Measurements from ENCODE around the gene PLIN5.
A peak's percentile ranks its signal among the peaks of the same experiment; 100 is the strongest.
"Not testable (repeated sequence)": the region's sequence is repeated elsewhere in the genome, so short reads cannot be mapped to it uniquely, and the experiment has no call there.

Gene PLIN5

DNA sequence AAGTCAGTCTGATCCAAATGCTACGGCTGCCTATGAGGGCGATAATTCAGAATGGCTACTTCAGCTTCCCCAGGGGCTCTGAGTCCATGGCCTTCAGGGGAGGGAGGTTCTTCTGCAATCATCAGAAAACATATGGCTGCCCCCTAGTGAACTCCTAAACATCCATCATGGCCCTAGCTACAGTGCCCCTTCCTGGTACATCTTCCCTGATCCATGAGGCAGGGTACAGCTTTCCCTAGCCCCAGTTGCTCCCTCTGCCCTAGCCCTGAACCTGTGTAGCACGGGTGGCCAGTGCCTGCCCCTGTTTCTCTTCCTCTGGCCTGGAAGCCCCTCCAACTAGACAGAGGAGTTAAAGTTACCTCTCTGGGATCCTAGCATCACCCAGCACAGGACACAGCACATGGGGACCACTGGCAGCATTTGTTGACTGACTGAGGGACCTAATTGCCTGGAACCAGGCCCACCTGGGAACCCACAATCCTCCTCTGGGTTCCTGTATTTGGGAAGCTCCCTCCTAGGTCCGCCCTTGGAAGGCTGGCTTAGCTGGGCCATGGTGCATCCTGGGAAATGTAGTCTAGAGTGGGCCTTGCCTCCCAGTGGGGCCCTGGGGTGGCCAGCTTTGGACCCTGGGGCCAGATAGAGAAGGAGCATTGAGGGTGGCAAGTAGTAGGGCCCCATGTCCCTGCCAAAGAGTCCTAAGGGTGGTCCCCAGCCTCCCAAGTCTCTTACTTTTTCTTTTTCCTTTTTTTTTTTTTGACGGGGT is 42.2 kb upstream of the PLIN5 start:
- no peak for FAIRE-seq
- DNase-seq (ENCODE audit: insufficient read length), result no peak
- TF ChIP-seq TAF1 (IDR thresholded peaks at IDR 0.05; ENCODE audit: borderline replicate concordance, low read depth, low read length) (no peak), POLR2AphosphoS5 (IDR thresholded peaks at IDR 0.05; ENCODE audit: low read depth, low read length) (no peak), POLR2A (IDR thresholded peaks at IDR 0.05; ENCODE audit: low read depth, low read length) (no peak)

- no peak for TF ChIP-seq POLR2A (IDR thresholded peaks at IDR 0.05; ENCODE audit: low read depth, low read length)
- no peak for TF ChIP-seq TAF1 (IDR thresholded peaks at IDR 0.05; ENCODE audit: borderline replicate concordance, low read depth, low read length)
- TF ChIP-seq POLR2AphosphoS5 (IDR thresholded peaks at IDR 0.05; ENCODE audit: low read depth, low read length), result no peak
- peak; percentile 78 for FAIRE-seq
- DNase-seq (ENCODE audit: insufficient read length), result peak; percentile 74
These were observed 41.3 kb upstream of the PLIN5 start for GRCh38 chr19:4576016-4576933.

DNA sequence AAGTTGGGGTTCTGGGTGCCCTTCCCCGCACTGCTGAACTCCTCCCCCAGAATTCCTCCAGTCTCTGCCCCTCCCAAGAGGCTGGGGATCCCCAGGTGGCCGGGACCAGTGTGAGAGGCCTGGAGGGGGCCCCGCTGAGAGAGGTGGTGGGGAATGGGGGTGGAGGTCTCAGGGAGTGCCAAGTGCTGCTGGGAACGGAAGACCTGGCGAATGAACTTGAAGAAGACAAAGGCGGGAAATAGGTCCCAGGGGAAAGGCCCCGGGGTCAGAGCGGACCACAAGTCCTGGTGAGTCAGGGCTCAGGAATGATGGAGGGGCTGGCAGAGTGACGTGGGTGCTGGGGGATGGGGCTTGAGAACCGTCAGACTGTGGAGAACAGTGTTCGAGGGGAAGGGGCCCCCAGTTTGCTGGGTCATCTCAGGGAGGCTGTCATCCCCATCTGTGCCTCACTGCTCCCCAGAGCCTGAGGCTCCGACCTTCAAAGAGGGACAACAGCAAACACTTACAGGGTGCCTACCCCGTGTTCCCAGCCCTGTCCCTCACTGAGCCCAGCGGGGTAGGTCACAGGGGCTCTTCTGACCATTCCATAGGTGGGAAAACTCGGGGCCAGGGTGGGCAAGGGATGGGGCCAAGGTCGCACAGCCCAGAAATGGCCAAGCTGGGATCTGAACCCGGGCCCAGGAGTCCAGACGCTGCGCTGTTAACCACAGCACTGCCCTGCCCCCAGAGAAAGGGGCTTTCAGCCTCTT is 40.4 kb upstream of the PLIN5 start:
- DNase-seq (ENCODE audit: insufficient read length), result no peak
- no peak for FAIRE-seq
- TF ChIP-seq TAF1 (IDR thresholded peaks at IDR 0.05; ENCODE audit: borderline replicate concordance, low read depth, low read length), result no peak
- no peak for TF ChIP-seq POLR2AphosphoS5 (IDR thresholded peaks at IDR 0.05; ENCODE audit: low read depth, low read length)
- no peak for TF ChIP-seq POLR2A (IDR thresholded peaks at IDR 0.05; ENCODE audit: low read depth, low read length)

DNA sequence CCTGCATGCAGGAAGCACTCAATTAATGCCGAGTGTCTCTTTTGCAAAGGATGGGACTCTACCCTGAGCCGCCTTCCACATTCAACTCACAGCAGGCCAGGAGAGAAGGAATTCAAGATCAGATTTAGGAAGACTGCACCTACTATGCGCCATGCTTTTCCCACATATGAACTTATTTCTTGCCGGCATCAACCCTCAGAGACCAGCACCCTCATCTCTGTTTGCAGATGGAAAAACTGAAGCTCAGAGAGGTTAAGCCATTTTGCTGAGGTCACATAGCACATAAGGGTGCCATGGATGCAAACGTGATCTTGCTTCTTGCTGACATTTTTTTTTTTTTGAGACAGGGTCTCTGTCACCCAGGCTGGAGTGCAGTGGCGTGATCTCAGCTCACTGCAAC is 38.7 kb upstream of the PLIN5 start:
- TF ChIP-seq TAF1 (IDR thresholded peaks at IDR 0.05; ENCODE audit: borderline replicate concordance, low read depth, low read length), result no peak
- TF ChIP-seq POLR2AphosphoS5 (IDR thresholded peaks at IDR 0.05; ENCODE audit: low read depth, low read length), result no peak
- TF ChIP-seq POLR2A (IDR thresholded peaks at IDR 0.05; ENCODE audit: low read depth, low read length), result no peak
- FAIRE-seq, result peak; percentile 44

DNA sequence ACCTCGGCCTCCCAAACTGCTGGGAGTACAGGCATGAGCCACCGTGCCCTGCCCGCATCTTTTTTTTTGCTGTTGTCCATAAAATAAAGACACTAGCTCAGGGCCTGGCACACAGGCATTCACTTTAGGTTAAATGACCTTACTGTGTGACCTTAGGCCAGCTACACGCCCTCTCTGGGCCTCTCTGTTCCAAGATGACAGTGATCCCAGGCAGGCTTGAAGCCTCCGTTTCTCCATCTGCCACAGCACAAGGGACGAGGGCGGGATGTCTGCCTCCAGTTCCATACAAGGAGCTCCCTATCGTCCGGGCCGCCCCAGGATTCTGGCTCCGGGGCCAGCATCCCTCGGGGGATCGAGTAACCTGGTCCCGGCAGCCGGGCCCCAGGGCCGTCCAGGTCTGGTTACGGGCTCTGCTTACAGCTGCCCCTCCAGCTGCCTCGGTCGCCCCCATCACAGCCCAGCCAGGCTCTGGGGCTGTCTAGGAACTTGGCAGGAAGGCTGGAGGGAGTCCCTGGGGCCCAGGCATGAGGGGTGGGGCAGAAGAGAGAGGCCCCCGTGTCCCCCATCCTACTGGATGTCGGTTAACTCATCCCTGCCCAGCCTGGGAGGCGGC is 36.4 kb upstream of the PLIN5 start:
- FAIRE-seq (no peak), DNase-seq (ENCODE audit: insufficient read length) (no peak)
- TF ChIP-seq POLR2AphosphoS5 (IDR thresholded peaks at IDR 0.05; ENCODE audit: low read depth, low read length), result no peak
- no peak for TF ChIP-seq POLR2A (IDR thresholded peaks at IDR 0.05; ENCODE audit: low read depth, low read length)
- no peak for TF ChIP-seq TAF1 (IDR thresholded peaks at IDR 0.05; ENCODE audit: borderline replicate concordance, low read depth, low read length)

More for the DNA sequence above, 38.7 kb upstream of the PLIN5 start:
- no peak for DNase-seq (ENCODE audit: insufficient read length)

GRCh38 chr19:4570916-4571304 is 35.9 kb upstream of the PLIN5 start:
- no peak for TF ChIP-seq POLR2AphosphoS5 (IDR thresholded peaks at IDR 0.05; ENCODE audit: low read depth, low read length)
- no peak for TF ChIP-seq TAF1 (IDR thresholded peaks at IDR 0.05; ENCODE audit: borderline replicate concordance, low read depth, low read length)
- no peak for TF ChIP-seq POLR2A (IDR thresholded peaks at IDR 0.05; ENCODE audit: low read depth, low read length)
- FAIRE-seq, result no peak
- DNase-seq (ENCODE audit: insufficient read length), result no peak

DNA sequence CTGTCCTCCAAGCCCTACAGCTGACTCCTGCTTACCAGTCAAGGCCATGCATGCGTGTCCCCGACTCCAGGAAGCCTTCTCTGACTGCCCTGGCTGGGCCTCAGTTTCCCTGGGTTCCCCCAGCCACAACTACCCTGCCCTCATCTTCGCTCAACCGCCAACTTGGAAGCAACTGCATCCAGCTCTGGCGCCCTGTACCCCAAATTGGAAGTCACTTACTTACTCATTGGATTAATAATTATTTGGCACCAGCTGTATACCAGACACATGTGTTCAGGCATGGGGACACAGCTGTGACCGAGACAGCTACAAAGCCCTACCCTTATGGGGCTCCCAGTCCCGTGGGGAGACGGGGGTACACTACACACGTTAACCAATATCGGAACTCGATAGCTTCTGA is 35.4 kb upstream of the PLIN5 start:
- FAIRE-seq, result no peak
- DNase-seq (ENCODE audit: insufficient read length), result no peak
- TF ChIP-seq POLR2A (IDR thresholded peaks at IDR 0.05; ENCODE audit: low read depth, low read length) (no peak), TAF1 (IDR thresholded peaks at IDR 0.05; ENCODE audit: borderline replicate concordance, low read depth, low read length) (no peak), POLR2AphosphoS5 (IDR thresholded peaks at IDR 0.05; ENCODE audit: low read depth, low read length) (no peak)

DNA sequence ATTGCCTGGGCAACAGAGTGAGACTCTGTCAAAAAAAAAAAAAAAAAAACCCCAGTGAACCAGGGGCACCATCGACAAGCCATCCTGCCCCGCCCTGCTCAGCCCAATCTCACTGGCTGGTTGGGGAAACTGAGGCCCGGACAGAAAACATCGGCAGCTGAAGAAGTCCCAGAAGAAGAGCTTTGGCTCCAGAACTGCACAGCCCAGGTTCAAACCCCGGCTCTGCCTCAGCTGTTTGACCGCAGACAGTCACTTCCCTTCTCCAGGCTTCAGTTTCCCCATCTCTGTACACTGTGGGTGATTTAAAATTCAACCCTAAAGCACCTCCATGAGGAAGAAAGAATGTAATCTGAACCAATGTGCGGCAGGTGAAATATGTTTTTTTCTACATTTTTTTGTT is 33.9 kb upstream of the PLIN5 start:
- no peak for FAIRE-seq
- DNase-seq (ENCODE audit: insufficient read length), result no peak
- TF ChIP-seq POLR2AphosphoS5 (IDR thresholded peaks at IDR 0.05; ENCODE audit: low read depth, low read length), result no peak
- TF ChIP-seq TAF1 (IDR thresholded peaks at IDR 0.05; ENCODE audit: borderline replicate concordance, low read depth, low read length), result no peak
- TF ChIP-seq POLR2A (IDR thresholded peaks at IDR 0.05; ENCODE audit: low read depth, low read length), result no peak

- DNase-seq (ENCODE audit: insufficient read length) (no peak), FAIRE-seq (peak; percentile 57)
- TF ChIP-seq TAF1 (IDR thresholded peaks at IDR 0.05; ENCODE audit: borderline replicate concordance, low read depth, low read length) (no peak), POLR2AphosphoS5 (IDR thresholded peaks at IDR 0.05; ENCODE audit: low read depth, low read length) (no peak), POLR2A (IDR thresholded peaks at IDR 0.05; ENCODE audit: low read depth, low read length) (no peak)
These were observed 32.6 kb upstream of the PLIN5 start for GRCh38 chr19:4567584-4568071.

DNA sequence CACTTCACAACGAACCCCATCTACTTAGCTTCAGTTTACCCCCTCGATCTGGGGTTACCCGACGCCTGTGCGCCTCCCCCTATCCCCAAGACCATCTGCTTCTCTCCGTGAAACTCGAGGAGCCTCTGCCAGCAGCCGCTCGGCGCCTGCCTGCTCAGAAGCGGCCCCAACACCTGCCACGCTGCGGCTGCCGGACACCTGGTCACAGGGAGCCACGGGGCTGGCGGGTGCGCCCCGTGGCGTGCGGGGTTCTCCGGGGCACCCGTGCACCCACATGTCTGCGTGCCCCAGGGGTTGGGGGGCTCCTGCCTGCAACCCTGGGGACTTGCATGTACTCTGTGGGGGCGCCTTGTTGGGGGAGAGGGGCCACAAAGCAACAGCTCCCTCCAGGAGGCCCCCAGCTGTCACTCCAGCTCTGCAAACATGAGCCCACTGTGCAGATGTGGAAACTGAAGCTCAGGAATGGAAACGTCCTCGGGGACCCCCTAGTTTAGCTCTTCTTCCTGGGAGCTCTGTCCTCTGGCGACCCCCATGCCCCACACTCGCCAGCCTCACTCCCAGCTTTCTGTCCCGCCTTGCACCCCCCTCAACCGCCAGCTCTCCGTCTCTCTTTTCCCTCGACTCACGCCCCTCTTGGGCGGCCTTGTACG is 31.5 kb upstream of the PLIN5 start:
- no peak for FAIRE-seq
- DNase-seq (ENCODE audit: insufficient read length), result no peak
- TF ChIP-seq POLR2A (IDR thresholded peaks at IDR 0.05; ENCODE audit: low read depth, low read length), result no peak
- no peak for TF ChIP-seq POLR2AphosphoS5 (IDR thresholded peaks at IDR 0.05; ENCODE audit: low read depth, low read length)
- no peak for TF ChIP-seq TAF1 (IDR thresholded peaks at IDR 0.05; ENCODE audit: borderline replicate concordance, low read depth, low read length)

- DNase-seq (ENCODE audit: insufficient read length); FAIRE-seq: not testable (repeated sequence)
These were observed 28.5 kb upstream of the PLIN5 start for GRCh38 chr19:4563562-4563961.

DNA sequence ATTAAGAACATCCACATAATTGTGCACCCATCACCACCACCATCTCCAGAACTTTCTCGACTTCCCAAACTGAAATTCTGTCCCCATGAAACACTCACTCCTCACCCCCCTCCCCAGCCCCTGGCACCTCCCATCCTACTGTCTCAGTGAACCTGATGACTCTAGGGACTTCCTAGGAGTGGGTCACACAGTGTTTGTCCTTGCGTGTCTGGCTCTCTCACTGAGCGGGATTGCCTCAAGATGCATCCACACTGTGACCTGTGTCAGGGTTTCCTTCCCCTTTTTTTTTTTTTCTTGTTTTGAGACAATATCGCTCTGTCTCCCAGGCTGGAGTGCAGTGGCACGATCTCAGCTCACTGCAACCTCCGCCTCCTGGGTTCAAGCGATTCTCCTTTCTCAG is 27.1 kb upstream of the PLIN5 start:
- not testable (repeated sequence) for DNase-seq (ENCODE audit: insufficient read length); FAIRE-seq
